Stimulated activated CD4-positive, alpha-beta T cell treated with anti-CD3 and anti-CD28 coated beads, Interleukin-15, amount 100 ng/mL, for 24 hours (primary cell): ENCODE results near the gene CES2.
"Not testable (repeated sequence)": the region's sequence is repeated elsewhere in the genome, so short reads cannot be mapped to it uniquely, and the experiment has no call there.

ENCODE experiments used
- DNase-seq: peaks from one replicate; pipeline ENCODE4 v3.0.0-alpha.2; 2020

CES2 gene

DNA sequence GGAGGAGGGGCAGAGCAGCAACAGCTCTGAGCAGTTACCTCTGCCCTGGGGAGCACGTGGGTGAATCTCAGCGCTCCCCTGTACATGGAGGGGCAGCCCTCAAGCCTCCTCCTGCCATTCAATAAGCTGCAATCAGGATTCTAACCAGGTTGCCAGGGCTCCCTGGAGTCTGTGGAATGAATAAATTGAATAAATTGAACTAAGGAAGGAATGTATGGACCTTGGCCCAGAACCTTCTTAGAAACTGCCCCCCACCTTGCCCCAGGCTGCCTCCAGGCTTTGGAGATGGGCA is 15.1 kb upstream of the CES2 start:
- DNase-seq: no peak

DNA sequence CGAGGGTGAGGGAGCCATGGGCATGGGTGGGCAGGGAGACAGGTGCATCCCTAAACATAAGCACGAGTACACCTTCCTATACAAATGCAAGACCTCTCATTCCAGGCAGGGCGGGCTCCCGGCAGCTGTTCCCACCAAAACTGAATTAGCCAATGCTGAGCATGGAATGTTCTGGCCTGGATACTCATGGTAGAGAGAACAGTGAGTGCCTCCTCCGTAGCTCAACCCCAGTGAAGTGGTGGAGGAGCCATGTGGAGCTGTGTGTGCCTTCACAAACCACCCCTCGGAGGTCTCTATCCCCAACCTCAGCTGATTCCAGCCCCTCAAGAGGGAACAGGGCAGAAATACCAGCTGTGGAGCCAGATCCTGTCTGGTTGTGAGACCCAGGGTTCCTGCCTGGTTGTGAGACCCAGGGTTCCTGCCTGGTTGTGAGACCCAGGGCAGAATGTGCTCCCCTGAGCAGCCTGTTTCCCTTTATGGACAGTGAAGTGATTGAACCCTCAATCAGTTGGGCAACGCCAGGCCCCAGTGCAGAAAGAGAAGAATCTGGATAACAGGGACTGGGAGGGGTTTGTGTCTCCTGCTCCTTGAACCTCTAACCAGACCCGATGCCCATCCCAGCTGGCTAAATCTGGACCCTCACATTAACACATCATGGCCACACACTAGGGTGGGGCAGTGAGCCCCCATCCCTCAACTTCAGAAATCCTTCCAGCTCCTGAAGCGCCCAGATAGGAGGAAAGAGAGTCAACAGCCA is 14.2 kb upstream of the CES2 start:
- DNase-seq: no peak

DNA sequence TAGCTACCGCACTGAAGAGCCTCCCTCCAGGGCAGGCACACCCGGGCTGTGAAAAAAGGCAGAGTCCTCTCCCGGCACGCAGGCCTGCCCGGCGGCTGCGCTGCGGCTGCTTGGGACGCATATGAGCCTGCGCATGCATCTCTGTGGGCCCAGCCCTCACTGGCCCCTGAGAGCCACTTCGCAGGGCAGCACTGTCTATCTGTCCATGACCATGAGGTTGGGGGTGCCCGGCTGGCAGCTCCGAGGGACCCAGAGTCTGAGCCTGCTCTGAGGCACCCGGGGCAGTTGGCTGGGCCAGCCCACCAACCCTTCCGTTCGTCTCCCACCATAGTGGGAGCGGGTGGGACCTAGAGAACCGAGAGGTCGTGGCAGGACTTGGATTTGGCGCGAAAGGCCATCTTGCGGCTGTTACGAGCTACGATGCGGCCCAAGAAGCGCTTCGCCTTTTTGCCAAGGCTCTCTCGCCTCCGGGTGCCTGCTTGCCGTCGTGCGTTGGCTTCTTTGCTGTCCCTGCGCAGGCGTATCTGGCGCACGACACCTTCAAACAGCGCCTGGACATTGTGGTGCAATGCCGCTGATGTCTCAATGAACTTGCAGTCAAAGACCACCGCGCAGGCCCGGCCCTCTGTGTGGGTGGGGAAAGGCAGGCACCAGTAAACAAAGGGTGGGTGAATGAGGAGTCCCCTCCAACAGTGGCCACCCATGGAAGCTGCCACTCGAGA is 13.4 kb upstream of the CES2 start:
- no peak for DNase-seq

DNA sequence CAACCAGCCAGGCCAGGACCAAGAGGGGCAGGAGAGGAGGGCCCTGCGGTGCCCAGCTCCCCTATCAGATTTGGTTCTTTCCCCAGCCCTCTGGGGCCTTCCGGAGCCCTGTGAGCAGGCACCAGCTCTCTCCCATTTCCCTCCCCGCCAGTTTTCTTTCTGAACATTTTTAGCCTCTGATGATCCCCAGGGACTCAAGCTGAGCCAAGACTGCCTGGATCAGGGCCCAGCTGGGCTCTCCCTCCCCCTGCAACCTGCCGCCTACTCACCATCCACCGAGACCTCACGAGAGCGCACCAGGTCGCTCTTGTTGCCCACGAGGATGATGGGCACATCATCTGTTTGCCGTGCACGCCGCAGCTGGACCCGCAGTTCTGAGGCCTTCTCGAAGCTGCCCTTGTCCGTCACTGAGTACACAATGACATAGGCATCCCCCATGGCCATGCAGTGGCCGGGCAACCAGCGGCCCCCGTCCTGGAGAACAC is 12.0 kb upstream of the CES2 start:
- DNase-seq: no peak

DNA sequence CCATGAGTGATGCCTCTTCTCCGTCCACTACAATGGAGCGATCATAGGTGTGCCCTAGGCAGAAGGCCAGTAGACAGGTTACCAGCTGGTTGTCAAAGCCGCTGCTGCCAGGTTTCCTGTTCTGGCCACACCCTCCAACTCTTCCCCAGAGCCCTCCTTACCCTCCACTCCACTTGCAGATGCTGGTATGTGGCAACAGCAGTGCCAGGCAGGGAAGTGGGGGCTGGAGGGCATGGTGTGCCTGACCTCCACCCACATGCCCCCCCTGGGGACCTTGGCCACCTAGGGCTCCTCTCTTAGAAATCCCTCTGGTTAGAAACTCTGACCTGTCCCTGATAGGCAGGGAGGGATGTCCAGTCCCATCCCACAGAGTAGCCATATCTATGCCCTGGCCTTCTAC is 11.4 kb upstream of the CES2 start:
- DNase-seq: no peak

DNA sequence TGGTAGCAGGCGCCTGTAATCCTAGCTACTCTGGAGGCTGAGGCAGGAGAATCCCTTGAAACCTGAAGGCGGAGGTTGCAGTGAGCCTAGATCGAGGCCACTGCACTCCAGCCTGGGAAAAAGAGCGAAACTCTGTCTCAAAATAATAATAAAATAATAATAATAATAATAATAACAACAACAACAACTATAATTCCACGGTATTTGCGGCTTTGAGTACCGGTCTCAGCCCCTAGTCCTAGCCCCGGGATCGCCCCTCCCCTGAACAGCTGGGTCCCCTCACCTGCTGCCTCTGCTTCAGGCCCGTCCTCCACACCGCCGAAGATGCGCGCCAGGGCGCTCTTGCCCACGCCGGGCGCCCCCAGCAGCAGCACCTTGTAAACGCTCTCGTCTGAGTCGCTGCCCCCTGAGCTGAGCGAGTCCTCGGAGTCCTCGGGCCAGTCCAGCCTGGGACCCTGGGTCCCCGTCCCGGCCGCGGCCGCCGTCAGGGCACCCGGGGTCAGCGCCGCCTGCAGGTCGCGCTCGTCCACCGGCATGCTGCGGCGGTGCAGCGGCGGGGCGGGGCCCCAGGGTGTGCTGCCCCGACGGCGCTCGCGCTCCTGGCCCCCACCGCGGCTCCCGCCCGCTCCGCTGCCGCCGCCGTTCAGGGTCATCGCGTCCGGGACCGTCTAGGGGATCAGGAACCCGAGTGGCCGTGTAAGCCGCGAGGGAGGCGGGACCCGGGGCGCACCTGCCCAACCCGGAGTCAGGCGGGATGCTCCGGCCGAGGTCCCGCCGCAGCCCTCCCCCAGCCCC is 10.6 kb upstream of the CES2 start:
- DNase-seq: peak; percentile 56

DNA sequence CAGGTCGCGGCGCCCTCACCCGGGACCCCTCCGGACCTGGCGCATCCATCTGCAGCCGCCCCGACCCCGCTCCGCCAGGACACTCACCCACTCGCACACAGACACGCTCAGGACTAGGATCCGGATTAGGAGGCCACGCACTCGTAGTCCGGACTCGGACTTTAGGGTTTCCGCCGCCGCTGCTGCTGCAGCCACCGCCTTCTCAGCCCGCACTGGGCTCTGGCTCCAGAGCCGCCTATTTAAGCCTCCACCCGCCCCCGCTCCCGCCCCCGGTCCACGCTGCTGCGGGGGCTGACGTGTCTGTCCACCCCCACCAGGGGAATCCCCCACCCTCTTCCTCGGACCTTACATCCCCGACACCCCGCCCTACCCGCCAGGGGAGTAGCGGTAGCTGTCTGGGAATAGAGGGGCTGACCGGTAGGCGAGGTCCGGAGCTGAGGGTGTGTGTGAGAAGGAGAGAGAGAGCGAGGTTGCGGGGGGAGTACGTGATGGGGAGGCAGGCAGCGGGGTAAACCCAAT is 9.9 kb upstream of the CES2 start, which contains the start of gene RRAD:
TSS of gene RRAD (minus strand) at position 214 of the 519 bp plus-strand sequence. CDS start 356 bp downstream, outside the sequence.
- DNase-seq: no peak

DNA sequence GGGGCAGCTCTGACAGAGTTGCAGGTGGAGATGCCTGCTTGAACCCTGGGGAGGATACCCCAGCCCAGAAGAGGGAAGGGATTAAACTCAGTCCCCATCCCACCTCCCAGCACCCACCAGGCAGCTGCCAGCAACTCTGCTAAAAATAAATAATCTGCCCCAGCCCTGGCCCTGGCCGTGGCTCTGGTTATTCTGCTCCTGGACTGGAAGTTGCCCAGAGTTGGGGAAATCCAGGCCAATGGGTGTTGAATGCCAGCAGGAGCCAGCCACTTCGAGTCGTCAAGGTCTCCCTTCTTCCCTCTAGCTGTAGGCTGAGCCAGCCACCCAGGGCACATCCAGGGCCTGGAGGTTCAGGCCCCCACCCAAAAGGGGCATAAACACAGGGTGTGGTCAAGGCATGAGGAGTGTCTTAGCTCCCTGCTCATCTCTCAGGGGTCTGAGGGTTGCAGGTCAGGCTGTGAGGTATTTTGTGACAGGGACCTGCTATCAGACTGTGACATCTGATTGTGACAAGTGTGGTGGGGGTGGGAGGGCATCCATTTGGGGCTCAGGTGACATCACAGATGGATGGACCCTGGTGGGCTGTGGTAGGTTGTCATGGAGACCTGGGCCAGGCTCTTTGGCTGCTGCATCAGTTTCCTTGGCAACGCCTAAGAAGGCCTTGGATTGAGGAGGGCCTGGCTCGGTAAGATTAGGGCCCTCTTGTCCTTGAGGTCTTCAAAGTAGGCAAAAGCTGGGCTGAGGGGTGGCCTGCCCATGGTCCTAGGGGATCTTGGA is 9.0 kb upstream of the CES2 start:
- no peak for DNase-seq

DNA sequence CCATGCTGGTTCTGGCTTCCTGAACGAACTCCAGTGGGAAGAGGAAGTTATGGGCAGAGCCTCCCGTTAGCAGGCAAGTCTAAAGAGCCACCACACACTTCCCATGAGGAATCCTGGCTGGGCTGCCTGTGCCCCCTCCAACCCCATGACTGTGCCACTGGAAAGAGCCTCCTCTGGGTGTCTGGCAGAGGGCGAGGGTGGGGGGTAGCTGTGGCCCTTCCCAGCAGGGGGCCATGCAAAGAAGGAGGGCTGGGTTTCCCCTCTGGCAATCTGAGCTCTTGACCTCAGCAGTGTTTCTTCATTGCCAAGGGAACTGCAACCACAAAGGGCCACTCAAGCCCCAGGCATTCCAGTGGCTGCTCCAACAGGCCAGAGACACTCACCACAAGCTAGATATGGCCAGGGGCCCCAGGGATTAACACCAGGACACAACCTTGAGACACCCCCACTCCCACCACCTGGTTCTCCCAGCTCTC is 8.3 kb upstream of the CES2 start:
- no peak for DNase-seq

DNA sequence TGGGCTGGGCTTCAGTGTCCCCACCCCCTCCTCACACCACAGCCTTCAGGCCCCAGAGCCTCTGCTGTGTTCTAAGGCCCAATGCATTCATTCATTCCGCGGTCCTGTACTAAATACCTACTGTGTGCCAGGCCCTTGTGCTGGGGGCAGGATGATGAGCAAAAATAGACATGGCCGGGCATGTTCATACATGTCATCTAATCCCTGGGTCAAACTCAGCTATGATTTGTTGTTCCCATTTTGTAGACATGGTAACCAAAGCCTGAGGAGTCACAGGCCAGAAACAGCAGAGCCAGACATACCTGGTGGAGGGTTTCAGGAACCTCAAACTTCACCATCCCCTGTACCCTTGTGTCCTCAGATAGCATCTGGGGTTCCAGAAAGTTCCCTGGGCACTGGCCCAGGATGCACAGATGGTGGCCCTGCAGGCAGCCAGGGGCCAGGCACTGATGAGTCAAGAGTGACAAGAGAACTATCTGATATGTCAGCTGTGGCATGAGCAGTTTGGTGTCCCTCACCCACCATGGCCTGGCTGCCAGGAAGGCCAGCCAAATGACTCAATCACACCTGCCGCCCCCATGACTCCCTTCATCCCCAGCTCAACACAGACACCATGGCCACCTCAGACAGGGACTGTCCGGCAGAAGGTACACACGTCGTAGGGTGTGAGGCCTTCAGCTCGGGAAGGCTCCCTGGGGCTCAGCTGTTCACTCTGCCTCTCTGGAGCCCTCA is 7.2 kb upstream of the CES2 start:
- no peak for DNase-seq

DNA sequence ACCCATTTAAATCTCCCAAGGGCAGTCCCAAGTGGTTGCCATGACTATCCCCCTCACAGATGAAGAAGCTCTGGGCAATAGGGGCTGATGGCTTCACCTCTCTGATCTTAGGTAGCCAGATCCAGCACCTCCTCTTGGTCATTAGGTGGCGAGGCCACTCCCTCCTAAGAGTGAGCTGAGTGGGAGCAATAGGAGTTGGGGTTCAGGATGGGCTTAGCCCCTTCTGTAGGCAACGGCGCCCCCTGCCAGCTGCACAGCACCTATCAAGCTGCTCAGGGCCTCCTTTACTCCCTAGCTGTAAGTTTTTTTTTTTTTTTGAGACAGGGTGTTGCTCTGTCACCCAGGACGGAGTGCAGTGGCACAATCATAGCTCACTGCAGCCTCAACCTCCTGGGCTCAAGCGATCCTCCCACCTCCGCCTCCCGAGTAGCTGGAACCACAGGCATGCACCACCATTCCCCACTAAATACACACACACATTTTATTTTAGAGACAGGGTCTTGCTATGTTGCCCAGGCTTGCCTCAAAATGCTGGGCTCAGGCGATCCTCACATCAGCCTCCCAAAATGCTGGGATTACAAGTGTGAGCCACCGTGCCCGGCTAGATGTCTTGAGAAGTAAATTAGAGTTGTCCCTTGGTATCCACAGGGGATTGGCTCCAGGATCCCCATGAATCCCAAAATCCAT is 6.5 kb upstream of the CES2 start:
- DNase-seq: peak; percentile 63

DNA sequence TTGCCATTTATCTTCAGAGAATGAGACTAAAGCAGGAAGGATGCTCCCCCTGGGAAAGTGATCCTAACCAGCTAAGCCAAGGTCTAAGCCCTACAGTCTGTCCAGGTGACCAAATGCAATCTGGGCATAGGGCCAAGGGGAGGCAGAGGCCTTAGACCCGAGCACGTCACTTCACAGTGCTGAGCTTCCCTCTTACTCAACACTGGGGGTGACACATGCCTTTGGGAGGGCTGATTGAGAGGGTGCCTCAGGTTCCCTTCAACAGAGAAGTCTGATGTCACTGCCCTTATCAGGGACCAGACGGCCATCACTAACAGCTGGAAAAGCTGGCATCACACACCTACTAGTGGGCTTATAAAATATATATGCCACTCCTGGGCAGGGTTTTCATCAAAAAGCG is 5.1 kb upstream of the CES2 start:
- DNase-seq: no peak

DNA sequence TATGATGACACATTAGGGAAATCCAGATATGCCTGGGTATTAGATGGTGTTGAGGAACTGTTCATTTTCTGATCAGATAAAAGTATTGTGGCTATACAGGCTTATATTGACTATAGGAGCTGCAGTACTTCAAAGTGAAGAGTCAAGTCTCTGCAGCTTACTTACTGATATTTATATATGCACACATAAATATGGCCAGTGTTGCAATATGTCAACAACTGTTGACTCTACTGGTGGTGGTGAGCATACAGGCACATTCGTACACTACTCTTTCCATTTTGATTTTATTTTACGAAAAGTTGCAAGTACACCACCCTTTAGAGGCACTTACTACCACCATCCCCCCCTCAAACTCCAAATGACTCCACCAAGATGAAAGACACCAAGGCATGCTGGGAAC is 3.7 kb upstream of the CES2 start:
- DNase-seq: no peak

DNA sequence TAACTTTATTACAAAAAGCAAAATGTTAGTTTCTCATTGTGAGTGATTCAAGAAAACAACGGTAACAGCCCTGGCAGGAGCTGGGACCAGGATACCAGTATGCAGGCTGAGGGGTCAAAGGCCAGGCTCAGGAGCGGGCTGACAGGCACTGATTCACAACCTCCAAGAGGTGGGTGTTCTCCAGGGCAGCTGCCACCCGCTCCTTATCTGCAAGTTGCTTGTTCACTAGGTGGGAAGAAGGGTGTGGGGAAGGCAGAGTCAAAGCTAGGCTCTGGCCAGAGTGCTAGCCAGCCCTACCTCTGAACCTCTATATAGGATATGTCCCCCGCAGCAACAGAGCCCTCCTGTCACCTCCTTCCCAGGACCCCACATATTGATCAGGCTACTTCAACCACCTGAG is 3.2 kb upstream of the CES2 start:
- DNase-seq: no peak

DNA sequence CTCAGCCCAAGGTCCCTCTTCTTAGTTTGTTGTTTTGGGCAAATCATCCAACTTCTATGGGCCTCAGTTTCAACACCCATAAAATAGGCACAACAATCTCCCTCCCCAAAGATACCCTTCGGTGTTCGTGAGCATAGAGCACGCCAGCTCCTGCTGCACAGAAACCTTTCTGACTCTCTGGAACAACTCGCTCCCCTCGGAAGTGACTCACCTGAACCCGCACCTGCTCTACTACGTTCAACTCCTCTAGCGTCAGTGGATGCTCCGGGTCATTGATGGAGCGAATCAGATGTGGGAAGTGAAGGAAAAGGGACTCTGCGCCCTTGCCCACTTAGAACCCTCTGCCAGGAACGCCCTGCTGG is 1.6 kb upstream of the CES2 start:
- DNase-seq: peak; percentile 68

DNA sequence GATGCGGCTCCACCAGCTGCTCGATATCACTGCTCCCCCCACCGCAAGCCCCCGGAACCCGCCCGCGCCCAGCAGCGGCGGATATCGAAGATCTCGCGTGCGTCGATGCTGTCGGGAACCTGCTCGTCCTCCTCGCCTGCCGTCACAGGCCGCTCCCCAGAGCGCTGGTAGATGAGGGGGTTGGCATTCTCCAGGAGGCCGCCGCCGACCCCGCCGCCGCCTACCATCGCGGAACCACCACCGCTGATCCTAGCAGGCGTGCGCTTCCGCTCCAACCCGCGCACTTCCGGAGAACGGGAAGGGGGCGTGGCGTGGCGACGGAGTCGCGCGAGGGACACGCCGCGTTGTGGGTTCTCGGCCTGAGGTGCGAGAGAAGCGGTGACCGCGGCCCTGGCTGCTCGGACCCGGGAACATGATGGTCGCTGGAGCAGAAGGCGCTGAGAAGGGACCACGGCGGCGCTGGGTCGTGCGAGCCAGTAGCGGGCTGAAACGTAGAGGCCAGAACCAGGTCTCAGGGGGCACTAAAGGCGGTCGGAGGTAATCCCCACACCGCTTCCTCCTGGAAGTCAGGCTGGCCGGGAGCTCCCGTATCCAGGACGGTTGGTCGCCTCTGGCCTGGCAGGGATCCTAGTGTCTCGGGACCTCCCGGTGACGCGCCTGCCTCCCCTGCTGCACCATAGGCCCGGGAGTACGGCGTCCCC is 1.0 kb upstream of the CES2 start, which contains the start of gene CIAO2B:
TSS of gene CIAO2B (minus strand) at position 265 of the 701 bp plus-strand sequence. CDS start at position 227, 38 bp downstream.
- DNase-seq: peak; percentile 93

DNA sequence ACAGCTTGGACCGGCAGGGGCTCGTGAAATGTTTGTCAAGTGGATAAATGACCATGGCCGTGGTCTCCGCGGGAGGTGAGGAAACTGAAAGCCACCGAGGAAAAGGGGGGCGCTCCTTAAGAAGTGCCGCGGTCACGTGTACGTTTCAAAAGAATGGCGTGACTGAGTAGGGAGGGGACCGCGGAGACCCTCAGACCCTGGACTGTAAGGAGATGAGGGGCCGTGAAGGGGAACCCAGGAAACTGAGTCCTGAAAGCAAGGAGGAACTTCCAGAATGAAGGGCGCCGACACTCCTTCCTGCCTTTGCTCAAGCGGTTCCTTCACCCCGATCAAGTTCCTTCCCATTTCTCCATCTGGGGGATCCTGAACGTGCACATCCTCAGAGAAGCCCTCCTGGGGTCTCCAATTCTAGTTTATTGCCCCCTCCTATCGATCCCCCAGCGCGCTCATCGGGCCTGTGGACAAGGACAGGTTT is 440 bp upstream of the CES2 start:
- DNase-seq: not testable (repeated sequence)

DNA sequence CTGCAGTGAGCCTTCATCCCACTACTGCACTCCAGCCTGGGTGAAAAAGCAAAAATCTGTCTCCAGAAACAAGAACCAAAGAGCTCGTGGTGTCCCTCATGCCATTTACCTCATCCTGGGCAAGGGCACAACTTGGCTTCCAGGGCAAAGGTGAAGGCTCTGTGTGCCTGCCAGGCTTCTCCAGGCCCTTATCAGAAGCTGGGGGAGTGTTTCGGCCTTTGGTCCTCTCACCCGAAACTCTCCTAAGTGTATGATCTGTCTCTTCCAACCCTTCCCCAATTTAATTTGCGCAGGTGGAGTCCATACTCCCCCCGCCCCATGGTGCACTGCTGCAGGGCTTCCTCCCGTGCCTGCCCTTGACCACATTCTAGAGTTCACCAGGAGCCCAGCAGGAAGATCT is 1.1 kb downstream of the CES2 start:
- DNase-seq: no peak

DNA sequence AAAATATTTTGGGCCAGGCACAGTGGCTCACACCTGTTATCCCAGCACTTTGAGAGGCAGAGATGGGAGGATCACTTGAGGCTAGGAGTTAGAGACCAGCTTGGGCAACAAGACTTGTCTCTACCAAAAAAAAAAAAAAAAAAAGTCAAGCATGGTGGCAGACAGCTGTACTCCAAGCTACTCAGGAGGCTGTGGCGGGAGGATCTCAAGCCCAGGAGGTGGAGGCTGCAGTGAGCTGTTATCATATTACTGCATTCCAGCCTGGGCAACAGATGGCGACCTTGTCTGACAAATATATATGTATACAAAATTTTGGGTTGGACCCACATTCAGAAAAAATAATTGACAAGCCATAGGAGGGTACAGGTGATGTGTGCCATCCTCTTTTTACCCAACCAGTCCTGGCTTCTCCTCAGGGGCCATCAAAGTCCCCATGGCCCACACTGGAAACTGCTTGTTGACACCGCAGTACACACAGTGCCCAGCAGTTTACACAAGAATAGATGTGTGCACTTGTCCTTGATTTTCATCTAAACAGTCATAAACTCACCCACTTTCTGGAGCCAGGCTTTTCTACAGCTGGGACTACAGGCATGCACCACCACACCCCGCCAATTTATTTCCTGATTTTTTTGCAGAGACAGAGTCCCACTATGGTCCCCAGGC is 1.7 kb downstream of the CES2 start:
- no peak for DNase-seq
